ENCODE results near the gene PGPEP1. TPM values are rescaled to one million over a fixed set of nuclear protein-coding genes. Genes with fewer than 3 reads are reported as not detected.
"Not testable (repeated sequence)": the region's sequence is repeated elsewhere in the genome, so short reads cannot be mapped to it uniquely, and the experiment has no call there.

Gene PGPEP1
- total RNA-seq, 4 donors from 2014 or later: 15.0 to 50.3 (median 28.0) TPM

- TF ChIP-seq CTCF (IDR thresholded peaks at IDR 0.05) (no peak), POLR2AphosphoS5 (IDR thresholded peaks at IDR 0.05) (no peak), POLR2A (IDR thresholded peaks at IDR 0.05; ENCODE audit: low read depth) (no peak), EP300 (IDR thresholded peaks at IDR 0.05) (no peak)
- H3K4me3 ChIP-seq: no peak overlapping the region
- intact Hi-C loops (cut with DNase I): loop anchor here (2.0 kb wide), 1 partner anchor 61 kb away; no protein-coding TSS in a partner anchor
- WGBS: 86% methylated on average over 16 of the region's 17 CpGs
- H3K36me3 ChIP-seq: peaks cover 0 to 47% (median 15%) of the 10 kb centered on the region in 4 donors
- H3K9me3 ChIP-seq: no peaks in the 10 kb centered on the region
- H3K27me3 ChIP-seq: no peaks in the 10 kb centered on the region
- H3K27ac ChIP-seq (replicated peaks in 1 of 4): no peak overlapping the region
- H3K4me1 ChIP-seq: peaks cover 0 to 21% (median 2%) of the 10 kb centered on the region in 4 donors
- no peak for DNase-seq (ENCODE audit: extremely low spot score)
Measured at GRCh38 chr19:18348171-18348570, 7.8 kb downstream of the PGPEP1 start.

- H3K27ac ChIP-seq (replicated peaks in 1 of 4); H3K4me3 ChIP-seq; DNase-seq (ENCODE audit: extremely low spot score); H3K27me3 ChIP-seq; H3K9me3 ChIP-seq: not testable (repeated sequence)
- Histone ChIP-seq H3K36me3 (peaks cover 0 to 48% (median 18%) of the 10 kb centered on the region in 4 donors), H3K4me1 (peaks cover 0 to 14% (median 2%) of the 10 kb centered on the region in 4 donors)
- WGBS: 92% methylated on average over 6 of the region's 6 CpGs
- intact Hi-C loops (cut with DNase I): loop anchor here (2.0 kb wide), 1 partner anchor 60 kb away; no protein-coding TSS in a partner anchor
Measured at GRCh38 chr19:18348818-18349339, 8.5 kb downstream of the PGPEP1 start.

- Histone ChIP-seq H3K36me3 (peaks cover 0 to 49% (median 16%) of the 10 kb centered on the region in 4 donors), H3K9me3 (no peaks in the 10 kb centered on the region)
Measured at GRCh38 chr19:18349524-18350128, 9.2 kb downstream of the PGPEP1 start.

GRCh38 chr19:18350490-18350889 is 10.1 kb downstream of the PGPEP1 start:
- Histone ChIP-seq H3K27me3 (no peaks in the 10 kb centered on the region), H3K4me1 (peaks cover 0 to 6% (median 2%) of the 10 kb centered on the region in 4 donors), H3K27ac (replicated peaks in 1 of 4) (no peak overlapping the region), H3K9me3 (no peaks in the 10 kb centered on the region), H3K36me3 (peaks cover 0 to 45% (median 14%) of the 10 kb centered on the region in 4 donors), H3K4me3 (no peak overlapping the region)
- intact Hi-C loops (cut with DNase I): no loop called here
- DNase-seq (ENCODE audit: extremely low spot score): no peak
- TF ChIP-seq POLR2A (IDR thresholded peaks at IDR 0.05; ENCODE audit: low read depth) (no peak), POLR2AphosphoS5 (IDR thresholded peaks at IDR 0.05) (no peak)
- WGBS: 84% methylated on average over 9 of the region's 9 CpGs

More at GRCh38 chr19:18349524-18350128, 9.2 kb downstream of the PGPEP1 start:
- no peak overlapping the region for H3K27ac ChIP-seq (replicated peaks in 1 of 4)
- 53% methylated on average over 12 of the region's 12 CpGs for WGBS
- intact Hi-C loops (cut with DNase I): loop anchor here (2.0 kb wide), 1 partner anchor 59 kb away; no protein-coding TSS in a partner anchor
- H3K27me3 ChIP-seq: no peaks in the 10 kb centered on the region
- H3K4me3 ChIP-seq: no peak overlapping the region
- H3K4me1 ChIP-seq: peaks cover 0 to 7% (median 2%) of the 10 kb centered on the region in 4 donors
- peak in 1 of 2 donors; percentile 10 for TF ChIP-seq POLR2AphosphoS5 (IDR thresholded peaks at IDR 0.05)
- no peak for TF ChIP-seq POLR2A (IDR thresholded peaks at IDR 0.05; ENCODE audit: low read depth)
- no peak for TF ChIP-seq EP300 (IDR thresholded peaks at IDR 0.05)
- peak; percentile 59 to 81 (median 75) for TF ChIP-seq CTCF (IDR thresholded peaks at IDR 0.05)
- DNase-seq (ENCODE audit: extremely low spot score): no peak

GRCh38 chr19:18351544-18351943 is 11.1 kb downstream of the PGPEP1 start:
- no peak for DNase-seq (ENCODE audit: extremely low spot score)
- Histone ChIP-seq H3K4me1 (peaks cover 0 to 7% (median 3%) of the 10 kb centered on the region in 4 donors), H3K36me3 (peaks cover 0 to 50% (median 24%) of the 10 kb centered on the region in 4 donors), H3K27me3 (no peaks in the 10 kb centered on the region), H3K27ac (replicated peaks in 1 of 4) (no peak overlapping the region), H3K9me3 (no peaks in the 10 kb centered on the region), H3K4me3 (no peak overlapping the region)
- intact Hi-C loops (cut with DNase I): no loop called here
- WGBS: 95% methylated on average over 7 of the region's 7 CpGs
- TF ChIP-seq CTCF (IDR thresholded peaks at IDR 0.05) (no peak), POLR2AphosphoS5 (IDR thresholded peaks at IDR 0.05) (no peak), POLR2A (IDR thresholded peaks at IDR 0.05; ENCODE audit: low read depth) (no peak), EP300 (IDR thresholded peaks at IDR 0.05) (no peak)

Measured in esophagus muscularis mucosa (tissue), 4 donors.